Bronchial epithelial cell (primary cell): ENCODE data around the gene PA2G4. TPM values are rescaled to one million over a fixed set of nuclear protein-coding genes. Genes with fewer than 3 reads are reported as not detected.
"Not testable (repeated sequence)": the region's sequence is repeated elsewhere in the genome, so short reads cannot be mapped to it uniquely, and the experiment has no call there.

Experiments
- DNase-seq: peaks from one replicate; pipeline ENCODE4 v3.0.0-alpha.2; 2010; ENCODE audit warnings: low read depth
- FAIRE-seq: peaks from 2 replicates; lab custom pipeline; 2011; peaks lifted over from hg19 to GRCh38; lab: Jason Lieb, UNC
- H3K27me3 ChIP-seq: 2 replicates; pipeline ENCODE4 v1.5.1; 2011; ENCODE audit warnings: low read length; ENCODE audit not compliant: control insufficient read depth, insufficient read depth
- H3K36me3 ChIP-seq: 2 replicates; pipeline ENCODE4 v1.5.1; 2011; ENCODE audit warnings: low read length; ENCODE audit not compliant: control insufficient read depth, insufficient read depth
- H3K4me3 ChIP-seq: 2 replicates; pipeline ENCODE4 v1.5.1; 2011; ENCODE audit warnings: mild to moderate bottlenecking, low read depth, low read length, control low read depth
- CTCF ChIP-seq: IDR thresholded peaks from 2 replicates; pipeline ENCODE4 v1.5.1; 2011; ENCODE audit warnings: mild to moderate bottlenecking, moderate library complexity, low read length, control low read depth, inconsistent platforms; ENCODE audit not compliant: insufficient read depth, severe bottlenecking
- total RNA-seq: library from RNA; depleted of rRNA; stranded (reverse); fragments of >200 nt; gene quantifications from 2 replicates; pipeline ENCODE4 v1.2.1, GENCODE V29; 2014

PA2G4 gene
- total RNA-seq, 1 donor from 2014 or later: 172 TPM

- Histone ChIP-seq H3K27me3 (no peaks in the 10 kb centered on the region), H3K4me3 (no peak overlapping the region), H3K36me3 (peaks cover 2% of the 10 kb centered on the region)
- no peak for TF ChIP-seq CTCF
- DNase-seq (no peak), FAIRE-seq (no peak)
Measured at GRCh38 chr12:56154818-56155217, 50.5 kb downstream of the PA2G4 start.

GRCh38 chr12:56155256-56155845 lies 51.0 kb downstream of the PA2G4 start:
- Histone ChIP-seq H3K27me3 (no peaks in the 10 kb centered on the region), H3K36me3 (peaks cover 7% of the 10 kb centered on the region), H3K4me3 (no peak overlapping the region)
- FAIRE-seq (no peak), DNase-seq (no peak)
- TF ChIP-seq CTCF: no peak

- H3K27me3 ChIP-seq, FAIRE-seq: not testable (repeated sequence)
- peaks cover 20% of the 10 kb centered on the region for H3K36me3 ChIP-seq
- DNase-seq: peak; percentile 59
- peak overlapping the region; percentile 98 for H3K4me3 ChIP-seq
Measured at GRCh38 chr12:56156464-56157200, 52.3 kb downstream of the PA2G4 start.

- DNase-seq (peak; percentile 68), FAIRE-seq (no peak)
- Histone ChIP-seq H3K36me3 (peaks cover 24% of the 10 kb centered on the region), H3K4me3 (peak overlapping the region; percentile 98), H3K27me3 (no peaks in the 10 kb centered on the region)
- TF ChIP-seq CTCF: peak; percentile 58
Measured at GRCh38 chr12:56157201-56158028, 53.1 kb downstream of the PA2G4 start.

- DNase-seq (peak; percentile 96), FAIRE-seq (no peak)
- Histone ChIP-seq H3K36me3 (peaks cover 27% of the 10 kb centered on the region), H3K4me3 (peak within 1 kb of the TSS; percentile 98), H3K27me3 (no peaks in the 10 kb centered on the region)
- no peak for TF ChIP-seq CTCF
Measured at GRCh38 chr12:56158029-56158925, 53.9 kb downstream of the PA2G4 start, which contains the start of gene MYL6. TSS of gene MYL6 (plus strand) at chr12:56158359. CDS start at chr12:56158402, 43 bp downstream.
